HG02678 (cell line): Measurements from ENCODE around the gene PRADC1.

Source experiments
- ATAC-seq: cut with Tn5 transposase; IDR thresholded peaks from one replicate; pipeline ENCODE4 v1.9.1; 2021; ENCODE audit warnings: mild to moderate bottlenecking, moderate library complexity; ENCODE audit not compliant: unreplicated experiment

The PRADC1 gene

DNA sequence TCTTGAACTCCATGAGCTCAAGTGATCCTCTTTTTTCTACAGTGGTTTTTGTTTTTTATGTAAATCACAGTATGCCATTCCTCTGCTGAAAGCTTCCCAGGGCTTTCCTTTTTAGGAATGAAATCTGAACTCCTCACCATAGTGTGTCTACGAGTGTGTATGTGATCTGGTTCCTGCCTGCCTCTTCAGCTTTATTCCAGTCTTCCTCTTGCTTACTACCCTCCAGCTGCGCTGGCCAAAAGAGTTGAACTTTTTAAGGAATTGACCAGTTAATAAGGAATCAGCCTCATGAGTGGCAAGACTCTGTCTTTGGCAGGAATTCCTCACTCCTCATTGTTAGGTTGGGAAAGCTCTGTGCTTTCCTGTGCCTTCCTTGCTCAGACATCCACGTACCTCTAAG is 5.1 kb upstream of the PRADC1 start:
- no peak for ATAC-seq

GRCh38 chr2:73237168-73237567 is 4.1 kb upstream of the PRADC1 start:
- no peak for ATAC-seq

DNA sequence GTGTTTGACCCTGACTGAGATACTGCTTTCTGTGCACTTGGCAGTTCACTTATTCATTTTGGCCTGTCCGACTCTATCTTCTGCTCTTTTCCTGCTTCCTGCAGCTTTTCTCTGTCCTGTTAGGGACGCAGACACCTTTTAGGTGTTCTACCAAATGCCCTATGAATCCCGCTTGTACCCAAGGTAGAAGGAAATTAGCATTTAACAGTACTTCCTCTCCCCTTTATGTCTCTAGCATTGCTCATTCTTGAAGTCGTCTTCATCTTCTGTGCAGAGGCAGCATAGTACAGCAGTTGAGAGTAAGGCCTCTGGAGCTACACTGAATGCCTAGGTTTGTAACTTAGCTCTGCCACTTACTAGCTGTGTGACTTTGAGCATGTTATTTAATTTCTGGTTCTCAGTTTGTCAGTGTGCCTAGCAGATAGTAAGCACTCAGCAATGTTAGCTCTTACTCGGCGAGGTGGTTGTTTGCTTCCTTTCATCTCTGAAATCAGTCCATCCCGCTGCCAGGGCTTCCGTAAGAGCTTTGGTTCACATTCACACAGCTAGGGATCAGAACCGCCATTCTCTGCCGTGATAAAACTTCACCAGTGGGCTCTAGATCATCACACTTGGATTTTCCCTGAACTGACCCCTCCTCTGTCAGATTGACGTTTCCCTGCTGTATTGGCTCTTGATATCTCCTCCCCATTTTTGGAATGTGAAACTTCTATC is 2.4 kb upstream of the PRADC1 start:
- no peak for ATAC-seq

DNA sequence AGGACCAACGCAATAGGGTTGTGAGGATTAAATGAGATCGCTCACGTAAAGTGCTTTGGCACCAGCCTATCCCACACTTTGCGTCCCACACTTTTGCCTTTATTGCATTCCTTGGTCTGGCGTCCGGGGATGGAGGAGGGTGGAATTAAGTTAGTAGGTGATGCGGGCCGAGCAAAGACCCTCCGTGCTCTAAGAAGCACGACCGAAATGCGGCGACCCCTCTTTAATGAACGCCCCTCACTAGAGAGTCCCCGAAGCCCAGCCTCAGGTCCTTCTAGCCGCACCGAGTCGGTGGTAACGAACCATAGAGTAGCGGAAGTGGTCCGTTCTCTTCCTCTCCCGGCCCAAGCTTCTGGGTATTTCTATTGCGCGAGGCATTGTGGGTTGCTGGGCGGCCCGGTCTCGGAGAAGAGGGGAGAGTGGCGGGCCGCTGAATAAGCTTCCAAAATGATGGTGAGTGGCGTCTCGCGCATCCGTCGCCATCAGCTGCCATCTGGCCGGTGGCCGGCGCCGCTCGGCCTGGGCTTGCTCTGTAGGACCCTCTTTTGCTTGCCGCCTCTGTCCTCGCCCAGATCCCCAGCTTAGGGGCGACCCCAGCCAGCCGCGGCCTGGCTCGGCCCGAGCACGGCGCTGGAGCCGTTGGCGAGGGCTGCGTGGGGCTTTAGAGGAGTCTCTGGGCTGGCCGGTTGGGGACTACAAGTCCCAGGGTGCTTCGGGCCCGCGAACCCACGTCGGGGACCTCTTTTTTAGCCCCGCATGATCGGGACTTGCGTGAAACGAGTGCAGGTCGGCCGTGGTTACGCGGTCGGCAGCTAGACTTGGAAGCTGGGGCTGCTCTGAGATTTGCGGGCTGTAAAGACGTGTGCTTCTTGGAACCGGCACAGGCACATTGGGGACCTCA is 1.1 kb upstream of the PRADC1 start, which contains the start of gene CCT7:
CCT7 (plus strand) TSS at position 377 of the 901 bp plus-strand sequence; CDS start at position 448, 71 bp downstream.
- peak; percentile 53 for ATAC-seq

DNA sequence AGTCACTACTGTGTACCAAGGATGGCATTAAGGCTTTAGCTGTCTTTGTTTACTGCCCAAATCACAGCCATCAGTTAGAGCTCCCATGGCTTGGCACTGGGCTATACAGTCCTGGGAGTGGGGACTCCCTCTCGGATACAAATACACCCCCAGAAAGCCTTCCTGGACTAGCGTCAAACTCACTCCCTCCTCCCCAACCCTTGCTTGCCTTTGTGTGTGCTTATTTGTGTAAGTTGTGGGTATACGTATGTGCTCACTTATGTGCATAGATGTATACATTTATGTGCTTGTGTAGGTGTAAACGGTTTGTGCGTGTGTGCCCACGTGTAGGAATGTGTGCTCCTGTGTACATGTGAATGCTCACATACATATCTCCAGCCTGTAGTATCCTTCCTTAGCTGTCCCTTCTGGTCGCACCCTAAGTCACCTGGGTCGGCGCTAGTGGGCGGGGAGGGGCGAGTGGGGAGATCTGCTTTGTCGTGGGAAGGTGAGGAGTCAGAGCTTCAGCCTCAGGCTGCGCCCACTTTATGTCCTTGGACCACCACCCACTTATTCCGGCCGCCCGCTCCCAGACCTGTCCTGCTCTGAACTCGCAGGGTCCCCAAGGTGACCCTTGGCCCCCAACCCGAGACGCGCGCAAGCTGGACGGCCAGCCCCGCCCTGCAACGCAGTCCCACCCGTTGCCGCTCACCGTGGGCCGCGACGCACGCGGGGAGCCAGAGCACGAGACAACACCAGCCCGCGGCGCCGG is 461 bp downstream of the PRADC1 start:
- peak; percentile 13 for ATAC-seq

- ATAC-seq, result no peak
Measured at GRCh38 chr2:73228631-73229030, 4.4 kb downstream of the PRADC1 start.

GRCh38 chr2:73227086-73227485 is 6.0 kb downstream of the PRADC1 start:
- ATAC-seq, result no peak

DNA sequence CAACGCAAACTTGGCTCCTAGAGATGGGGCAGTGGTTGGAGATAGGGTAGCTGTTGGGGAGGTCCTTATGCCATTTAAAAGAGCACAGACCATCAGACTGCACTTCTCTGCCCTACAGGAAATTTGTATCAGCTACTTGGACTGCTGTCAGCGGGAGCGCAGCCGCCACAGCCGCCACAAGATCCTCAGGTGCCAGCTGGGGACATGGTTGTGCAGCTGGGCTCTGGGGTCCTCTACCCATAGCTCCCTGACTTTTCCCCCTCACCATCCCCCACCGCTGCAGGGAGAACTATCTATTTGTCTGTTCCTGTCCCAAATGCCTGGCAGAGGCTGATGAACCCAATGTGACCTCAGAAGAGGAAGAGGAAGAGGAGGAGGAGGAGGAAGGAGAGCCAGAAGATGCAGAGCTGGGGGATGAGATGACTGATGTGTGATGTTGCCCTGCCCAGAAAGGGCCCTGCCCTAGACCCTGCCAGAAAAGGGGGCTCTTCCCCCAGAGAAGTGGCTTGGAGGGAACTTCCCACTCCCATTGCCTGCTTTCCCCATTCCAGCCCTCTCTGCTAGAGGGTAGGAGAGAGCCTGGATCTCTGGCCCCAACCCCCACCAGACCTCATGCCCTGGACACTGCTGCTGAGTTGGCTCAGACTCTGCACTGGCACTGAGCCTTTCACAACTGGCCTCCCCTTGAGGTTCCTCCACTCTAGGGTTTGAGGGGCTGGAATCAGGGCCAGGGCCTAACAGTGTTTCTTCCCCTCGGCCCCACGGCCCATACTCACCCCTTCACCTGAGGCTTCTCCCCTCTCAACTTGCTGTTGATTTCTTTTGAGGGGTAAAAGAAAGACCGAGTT is 7.3 kb downstream of the PRADC1 start:
- ATAC-seq, result no peak

- no peak for ATAC-seq
Measured at GRCh38 chr2:73223821-73224220, 9.2 kb downstream of the PRADC1 start.

DNA sequence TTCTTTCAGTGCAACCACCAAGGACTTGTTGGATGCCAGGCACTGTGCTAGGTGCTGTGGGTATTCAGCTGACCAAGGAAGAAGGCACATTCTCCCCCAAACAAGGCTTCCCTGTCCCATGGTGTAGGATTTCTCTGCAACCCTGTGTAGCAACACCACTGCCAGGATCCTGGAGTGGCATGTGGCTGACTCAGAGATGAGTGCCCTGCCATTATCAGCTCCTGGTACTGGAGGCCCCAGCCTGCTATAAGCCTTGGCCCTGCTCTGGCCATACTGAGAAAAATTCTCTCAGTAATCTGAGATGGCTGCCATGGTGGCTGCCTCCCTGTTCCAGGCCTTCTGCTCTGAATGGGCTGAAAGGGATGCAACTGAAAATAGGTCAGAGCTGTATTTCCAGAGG is 14.7 kb downstream of the PRADC1 start:
- ATAC-seq, result no peak

DNA sequence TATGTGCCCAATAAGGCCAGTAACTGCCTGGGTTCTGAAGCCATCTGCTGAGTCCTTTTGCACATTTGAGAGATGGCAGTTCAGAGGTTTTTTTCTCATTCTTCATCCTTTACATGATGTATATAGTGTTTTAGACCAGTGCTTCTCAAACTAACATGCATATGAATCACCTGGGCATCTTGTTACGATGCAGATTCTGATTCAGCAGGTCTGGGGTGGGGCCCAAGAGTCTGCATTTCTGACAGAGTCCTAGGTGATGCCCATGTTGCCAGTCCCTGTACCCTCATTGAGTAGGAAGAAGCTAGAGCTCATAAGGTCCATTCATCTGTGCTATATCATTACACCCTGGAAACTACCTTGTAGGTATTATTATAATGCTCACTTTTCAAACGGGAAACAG is 15.2 kb downstream of the PRADC1 start:
- no peak for ATAC-seq

- no peak for ATAC-seq
Measured at GRCh38 chr2:73217160-73217559, 15.9 kb downstream of the PRADC1 start.

GRCh38 chr2:73215254-73215653 is 17.8 kb downstream of the PRADC1 start:
- ATAC-seq, result no peak

DNA sequence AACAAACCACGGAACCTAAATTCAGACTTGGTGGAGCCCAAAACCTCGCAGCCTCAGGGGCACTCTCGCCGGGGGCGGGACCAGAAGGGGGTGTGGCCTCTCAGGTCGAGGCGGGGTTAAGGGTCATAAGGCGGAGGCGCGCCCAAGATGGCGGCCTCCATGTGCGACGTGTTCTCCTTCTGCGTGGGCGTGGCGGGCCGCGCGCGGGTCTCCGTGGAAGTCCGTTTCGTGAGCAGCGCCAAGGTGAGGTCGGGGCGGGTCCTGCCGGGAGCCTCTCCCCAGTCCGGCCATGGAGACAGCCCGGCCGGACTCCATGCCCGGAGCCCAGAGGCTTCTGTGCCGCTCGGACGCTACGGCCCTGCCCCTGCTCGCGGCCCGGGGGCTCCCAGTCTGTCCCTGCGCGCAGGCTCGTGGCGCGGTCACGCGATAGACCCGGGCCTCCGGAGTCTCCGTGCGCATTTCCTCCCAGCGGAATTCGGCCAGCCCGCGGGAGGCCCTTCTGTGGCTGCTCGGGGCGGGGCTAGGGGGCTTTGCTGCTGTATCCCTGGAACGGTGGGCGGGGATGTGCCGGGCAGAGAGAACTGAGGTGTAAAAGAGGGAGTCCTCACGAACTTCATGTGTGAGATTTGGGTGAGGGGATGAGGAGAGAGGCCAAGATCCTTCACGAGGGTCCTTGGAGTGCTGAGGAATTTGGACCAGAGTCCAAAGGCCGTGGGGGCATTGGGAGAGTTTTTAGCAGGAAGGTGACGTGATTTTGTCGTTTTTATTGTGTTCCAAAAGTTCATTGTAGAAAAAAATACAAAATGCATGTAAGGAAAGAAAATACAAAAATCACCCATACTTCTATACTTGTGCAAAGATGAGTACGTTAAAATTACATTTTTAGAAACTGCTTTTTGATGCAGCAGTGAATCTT is 18.7 kb downstream of the PRADC1 start, which contains the start of gene SMYD5:
SMYD5 (plus strand) TSS at position 126 of the 916 bp plus-strand sequence; CDS start at position 148, 22 bp downstream.
- peak; percentile 91 for ATAC-seq

- ATAC-seq, result peak; percentile 65
Measured at GRCh38 chr2:73212448-73213176, 20.4 kb downstream of the PRADC1 start.

- no peak for ATAC-seq
Measured at GRCh38 chr2:73212098-73212447, 21.0 kb downstream of the PRADC1 start.

DNA sequence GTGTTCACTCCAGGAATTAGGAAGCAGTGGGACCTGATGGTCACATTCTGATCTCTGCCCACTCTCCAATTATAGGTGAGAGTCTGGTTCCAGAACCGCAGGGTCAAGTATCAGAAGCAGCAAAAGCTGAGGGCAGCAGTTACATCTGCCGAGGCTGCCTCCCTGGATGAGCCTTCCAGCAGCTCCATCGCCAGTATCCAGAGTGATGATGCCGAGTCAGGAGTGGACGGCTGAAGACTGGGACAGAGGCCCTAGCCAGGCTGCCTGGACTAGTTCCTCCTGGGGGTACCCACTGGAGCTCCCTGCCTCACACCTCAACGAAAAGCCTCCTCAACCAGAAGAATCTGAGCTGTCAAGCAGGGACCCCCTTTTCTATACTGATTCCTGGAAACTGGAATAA is 22.3 kb downstream of the PRADC1 start:
- ATAC-seq, result no peak

DNA sequence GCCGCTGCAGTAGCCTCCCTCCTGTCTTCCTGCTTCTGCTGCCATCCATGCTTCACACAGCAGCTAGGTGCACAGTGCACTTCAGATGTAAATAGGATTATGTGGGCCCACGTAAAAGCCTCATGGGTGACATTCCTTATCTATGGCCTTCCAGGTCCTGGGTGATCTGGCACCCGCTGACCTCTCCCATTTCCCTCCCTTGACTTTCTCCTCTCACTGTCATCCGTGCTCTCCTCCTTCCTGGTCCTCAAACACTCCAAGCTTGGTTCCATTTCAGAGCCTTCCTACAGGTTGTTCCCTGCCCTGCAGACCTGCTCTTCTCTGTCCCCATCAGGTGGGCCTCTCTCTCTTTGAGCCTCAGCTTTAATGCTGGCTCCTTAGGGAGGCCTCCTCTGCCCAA is 23.0 kb downstream of the PRADC1 start:
- ATAC-seq, result no peak

DNA sequence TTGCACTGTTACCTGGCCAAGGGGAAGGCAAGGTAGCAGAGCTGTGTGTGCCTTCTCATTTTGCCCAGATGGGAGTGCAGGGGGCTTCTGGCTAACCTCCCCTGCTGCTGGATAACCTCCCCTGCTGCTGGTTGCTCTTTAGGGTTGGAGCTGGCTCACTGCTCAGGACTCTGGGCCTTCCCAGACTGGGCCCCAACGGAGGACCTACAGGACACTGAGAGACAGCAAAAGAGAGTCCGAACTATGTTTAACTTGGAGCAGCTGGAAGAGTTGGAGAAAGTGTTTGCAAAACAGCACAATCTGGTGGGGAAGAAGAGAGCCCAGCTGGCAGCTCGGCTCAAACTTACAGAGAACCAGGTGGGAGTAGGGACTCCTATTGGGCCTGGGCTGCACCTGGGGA is 24.8 kb downstream of the PRADC1 start:
- ATAC-seq, result no peak
